IMR-90 (cell line): ENCODE data around the gene EIF2S2. TPM values are rescaled to one million over a fixed set of nuclear protein-coding genes. Genes with fewer than 3 reads are reported as not detected.

ENCODE experiments used
- ATAC-seq: fragments of 200-7000 bp; cut with Tn5 transposase; 2 replicates; pipeline ENCODE4 v1.9.1; 2020; ENCODE audit warnings: low read depth, mild to moderate bottlenecking, moderate library complexity
- BruUV-seq: library from RNA; stranded (reverse); fragments of 400-500 nt; replicated peaks from 2 replicates; lab custom pipeline; 2021; lab: Mats Ljungman, UMichigan
- CTCF ChIA-PET: fragments of 300-600 bp; formaldehyde crosslinking; extraction: SDS; loops from one replicate; lab custom pipeline; 2021; ENCODE audit warnings: antibody characterized with exemption; lab: Yijun Ruan, JAX
- POLR2A ChIA-PET: fragments of 300-600 bp; sonication (Branson Sonifier 250); formaldehyde crosslinking; loops from one replicate; lab custom pipeline; 2022; ENCODE audit warnings: antibody characterized with exemption; ENCODE audit not compliant: unreplicated experiment; lab: Charles Lee
- DNase-seq: peaks from one replicate; pipeline ENCODE4 v3.0.0; 2013
- H2AFZ ChIP-seq: replicated peaks from 2 replicates; pipeline ENCODE3; 2013; ENCODE audit warnings: low read length, mild to moderate bottlenecking; ENCODE audit not compliant: poor library complexity
- H2AK5ac ChIP-seq: 2 replicates; pipeline ENCODE4 v1.6.1; 2013; ENCODE audit warnings: low read depth, low read length, inconsistent platforms
- H2AK9ac ChIP-seq: replicated peaks from 2 replicates; pipeline ENCODE3; 2013; ENCODE audit warnings: mild to moderate bottlenecking, low read depth, low read length, moderate library complexity; ENCODE audit not compliant: poor library complexity
- H2BK120ac ChIP-seq: 2 replicates; pipeline ENCODE4 v1.6.1; 2013; ENCODE audit warnings: low read depth, low read length, inconsistent platforms
- H2BK15ac ChIP-seq: 3 replicates; pipeline ENCODE4 v1.6.1; 2013; ENCODE audit warnings: low read depth, low read length, inconsistent platforms
- H2BK20ac ChIP-seq: 2 replicates; pipeline ENCODE4 v1.6.1; 2013; ENCODE audit warnings: low read depth, mild to moderate bottlenecking, inconsistent platforms, low read length, moderate library complexity
- H2BK5ac ChIP-seq: 2 replicates; pipeline ENCODE4 v1.6.1; 2013; ENCODE audit warnings: mild to moderate bottlenecking, low read depth, low read length, inconsistent platforms; ENCODE audit not compliant: poor library complexity, severe bottlenecking
- H3K14ac ChIP-seq: replicated peaks from 2 replicates; pipeline ENCODE4 v1.6.1; 2013; ENCODE audit warnings: low read depth, low read length, inconsistent platforms
- H3K18ac ChIP-seq: 2 replicates; pipeline ENCODE4 v1.6.1; 2013; ENCODE audit warnings: low read depth, low read length, control low read depth
- H3K23ac ChIP-seq: 2 replicates; pipeline ENCODE4 v1.6.1; 2013; ENCODE audit warnings: low read depth, low read length, inconsistent platforms
- H3K27ac ChIP-seq: 2 replicates; pipeline ENCODE4 v1.5.1; 2013; ENCODE audit warnings: mild to moderate bottlenecking, control low read depth, low read length; ENCODE audit not compliant: insufficient read depth
- H3K27me3 ChIP-seq: 2 replicates; pipeline ENCODE4 v1.6.1; 2013; ENCODE audit warnings: low read length; ENCODE audit not compliant: control insufficient read depth, insufficient read depth
- H3K36me3 ChIP-seq: 2 replicates; pipeline ENCODE4 v1.6.1; 2013; ENCODE audit warnings: low read length, mixed read lengths; ENCODE audit not compliant: control insufficient read depth, insufficient read depth
- H3K4ac ChIP-seq: 2 replicates; pipeline ENCODE4 v1.6.1; 2013; ENCODE audit warnings: low read depth, low read length, inconsistent platforms
- H3K4me1 ChIP-seq: 2 replicates; pipeline ENCODE4 v1.6.1; 2013; ENCODE audit warnings: low read length, mixed read lengths; ENCODE audit not compliant: control insufficient read depth, insufficient read depth
- H3K4me2 ChIP-seq: 2 replicates; pipeline ENCODE4 v1.6.1; 2013; ENCODE audit warnings: low read depth, mild to moderate bottlenecking, control low read depth, low read length, moderate library complexity
- H3K4me3 ChIP-seq: 2 replicates; pipeline ENCODE4 v1.5.1; 2013; ENCODE audit warnings: low read depth, mild to moderate bottlenecking, control low read depth, low read length, moderate library complexity; ENCODE audit not compliant: insufficient read depth
- H3K56ac ChIP-seq: 2 replicates; pipeline ENCODE4 v1.6.1; 2013; ENCODE audit warnings: low read length, inconsistent platforms; ENCODE audit not compliant: insufficient read depth; ENCODE audit errors: extremely low read depth
- H3K79me1 ChIP-seq, 2 experiments: 2 replicates each; pipeline ENCODE4 v1.6.1; 2013; ENCODE audit warnings: low read length in 2 of 2, inconsistent platforms in 1 of 2, low read depth in 1 of 2
- H3K9ac ChIP-seq: 2 replicates; pipeline ENCODE4 v1.6.1; 2013; ENCODE audit warnings: low read depth, low read length, control low read depth
- H3K9me1 ChIP-seq: 2 replicates; pipeline ENCODE4 v1.6.1; 2013; ENCODE audit warnings: low read length, inconsistent platforms; ENCODE audit not compliant: insufficient read depth
- H3K9me3 ChIP-seq: 2 replicates; pipeline ENCODE4 v1.6.1; 2013; ENCODE audit warnings: low read length; ENCODE audit not compliant: control insufficient read depth, insufficient read depth
- H4K20me1 ChIP-seq: 2 replicates; pipeline ENCODE4 v1.6.1; 2013; ENCODE audit warnings: low read length, inconsistent platforms; ENCODE audit not compliant: insufficient read depth
- H4K5ac ChIP-seq: 2 replicates; pipeline ENCODE4 v1.6.1; 2013; ENCODE audit warnings: mild to moderate bottlenecking, low read depth, low read length, control low read depth
- H4K8ac ChIP-seq, 2 experiments: 2 replicates each; pipeline ENCODE4 v1.6.1; 2013; ENCODE audit warnings: low read depth in 2 of 2, low read length in 2 of 2, control low read depth in 1 of 2, inconsistent platforms in 1 of 2
- H4K91ac ChIP-seq: 2 replicates; pipeline ENCODE4 v1.6.1; 2013; ENCODE audit warnings: low read depth, low read length, inconsistent platforms; ENCODE audit not compliant: insufficient read depth
- CHD1 ChIP-seq: IDR thresholded peaks from 2 replicates; pipeline ENCODE4 v1.6.1; 2012; ENCODE audit warnings: low read depth, low read length, improper control_type of control experiment
- SMC3 ChIP-seq: fragments of 150-350 bp; IDR thresholded peaks from 2 replicates; pipeline ENCODE4 v1.6.1; 2016; ENCODE audit warnings: low read depth, mild to moderate bottlenecking, antibody characterized with exemption, low read length, moderate library complexity
- WGBS, 2 experiments: methylation state at CpG; one replicate each; pipeline versions ENCODE4 v1.1.5 to v1.1.7; 2013; ENCODE audit warnings: missing lambda C conversion rate in 2 of 2; ENCODE audit not compliant: insufficient read length in 1 of 2; ENCODE audit errors: extremely low coverage in 2 of 2; 5-methylcytosine and 5-hydroxymethylcytosine counted together
- dilution Hi-C: fragments of 300-500 bp; cut with HindIII; formaldehyde crosslinking; loops from one replicate; pipeline ENCODE4 v1.14.3; 2018; ENCODE audit warnings: low sequenced_read_pairs; ENCODE audit not compliant: unreplicated experiment
- in situ Hi-C: fragments of 300-500 bp; cut with MboI; formaldehyde crosslinking; loops from 3 replicates; pipeline ENCODE4 v1.14.3; 2019; ENCODE audit warnings: low sequenced_read_pairs, inconsistent platforms, mixed read lengths
- intact Hi-C: fragments of 100-400 bp; cut with micrococcal nuclease; formaldehyde crosslinking; loops from 2 replicates; pipeline ENCODE4 v1.10.0; 2022
- polyA plus RNA-seq, 3 experiments: library from polyadenylated mRNA; depleted of rRNA; stranded (reverse); fragments of >200 nt; gene quantifications; 2 replicates each; pipeline ENCODE4 v1.2.3, GENCODE V29; 2012; ENCODE audit warnings: low replicate concordance in 1 of 3
- total RNA-seq: library from RNA; depleted of rRNA; stranded (reverse); fragments of >200 nt; gene quantifications from 2 replicates; pipeline ENCODE4 v1.2.3, GENCODE V29; 2012
- TF ChIP-seq, protein P1 (sequence below): fragments of 150-350 bp; IDR thresholded peaks from 2 replicates; pipeline ENCODE4 v1.6.1; 2016; ENCODE audit warnings: low read depth, mild to moderate bottlenecking, low read length, moderate library complexity, borderline replicate concordance

EIF2S2 gene
- total and polyA plus RNA-seq, 2 of the 4 experiments (the other 2 are of a cell fraction), result 61.7 to 66.9 TPM

- H3K4me3 ChIP-seq, result no peak overlapping the region
- H3K79me1 ChIP-seq, result peaks cover 23 to 68% of the 10 kb centered on the region in 2 experiments
- peaks cover 12% of the 10 kb centered on the region for H3K9me1 ChIP-seq
- H2BK5ac ChIP-seq, result no peak overlapping the region
- H4K8ac ChIP-seq, result no peak overlapping the region
- no peak overlapping the region for H4K91ac ChIP-seq
- no peak overlapping the region for H3K23ac ChIP-seq
- H3K36me3 ChIP-seq, result peaks cover 70% of the 10 kb centered on the region
- no peak for ATAC-seq
- H2BK120ac ChIP-seq, result no peak overlapping the region
- no peaks in the 10 kb centered on the region for H3K9me3 ChIP-seq
- no TSS peak for BruUV-seq
- no peak overlapping the region for H3K4me2 ChIP-seq
- no peak overlapping the region for H3K14ac ChIP-seq
- no peak overlapping the region for H4K5ac ChIP-seq
- H3K56ac ChIP-seq, result no peak overlapping the region
- H2AK5ac ChIP-seq, result no peak overlapping the region
- WGBS, 2 experiments, result 83% methylated on average over 1 of the region's 3 CpGs; no CpG with 5 or more reads in 1 of the 2 experiments
- H4K20me1 ChIP-seq, result peaks cover 85% of the 10 kb centered on the region
- no peak overlapping the region for H3K18ac ChIP-seq
- dilution Hi-C loops (no loop called here), in situ Hi-C loops (no loop called here), intact Hi-C loops (no loop called here)
- H2BK15ac ChIP-seq, result no peak overlapping the region
- no peaks in the 10 kb centered on the region for H3K27me3 ChIP-seq
- H2AK9ac ChIP-seq, result no peak overlapping the region
- H3K4ac ChIP-seq, result no peak overlapping the region
- H2AFZ ChIP-seq, result no peak overlapping the region
- TF ChIP-seq CHD1 (no peak), SMC3 (no peak)
- TF ChIP-seq, protein P1, sequence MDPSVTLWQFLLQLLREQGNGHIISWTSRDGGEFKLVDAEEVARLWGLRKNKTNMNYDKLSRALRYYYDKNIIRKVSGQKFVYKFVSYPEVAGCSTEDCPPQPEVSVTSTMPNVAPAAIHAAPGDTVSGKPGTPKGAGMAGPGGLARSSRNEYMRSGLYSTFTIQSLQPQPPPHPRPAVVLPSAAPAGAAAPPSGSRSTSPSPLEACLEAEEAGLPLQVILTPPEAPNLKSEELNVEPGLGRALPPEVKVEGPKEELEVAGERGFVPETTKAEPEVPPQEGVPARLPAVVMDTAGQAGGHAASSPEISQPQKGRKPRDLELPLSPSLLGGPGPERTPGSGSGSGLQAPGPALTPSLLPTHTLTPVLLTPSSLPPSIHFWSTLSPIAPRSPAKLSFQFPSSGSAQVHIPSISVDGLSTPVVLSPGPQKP, result no peak
- H3K27ac ChIP-seq, result no peak overlapping the region
- no peak overlapping the region for H3K9ac ChIP-seq
- CTCF ChIA-PET, result no interaction called here
- POLR2A ChIA-PET, result no interaction called here
- no peak overlapping the region for H2BK20ac ChIP-seq
- no peak for DNase-seq
- H3K4me1 ChIP-seq, result peaks cover 5% of the 10 kb centered on the region
These were observed 13.5 kb downstream of the EIF2S2 start for GRCh38 chr20:34098570-34098969.
